ENCODE measurements around the gene NSD2.
A peak's percentile ranks its signal among the peaks of the same experiment; 100 is the strongest.
"Not testable (repeated sequence)": the region's sequence is repeated elsewhere in the genome, so short reads cannot be mapped to it uniquely, and the experiment has no call there.

Gene NSD2

DNA sequence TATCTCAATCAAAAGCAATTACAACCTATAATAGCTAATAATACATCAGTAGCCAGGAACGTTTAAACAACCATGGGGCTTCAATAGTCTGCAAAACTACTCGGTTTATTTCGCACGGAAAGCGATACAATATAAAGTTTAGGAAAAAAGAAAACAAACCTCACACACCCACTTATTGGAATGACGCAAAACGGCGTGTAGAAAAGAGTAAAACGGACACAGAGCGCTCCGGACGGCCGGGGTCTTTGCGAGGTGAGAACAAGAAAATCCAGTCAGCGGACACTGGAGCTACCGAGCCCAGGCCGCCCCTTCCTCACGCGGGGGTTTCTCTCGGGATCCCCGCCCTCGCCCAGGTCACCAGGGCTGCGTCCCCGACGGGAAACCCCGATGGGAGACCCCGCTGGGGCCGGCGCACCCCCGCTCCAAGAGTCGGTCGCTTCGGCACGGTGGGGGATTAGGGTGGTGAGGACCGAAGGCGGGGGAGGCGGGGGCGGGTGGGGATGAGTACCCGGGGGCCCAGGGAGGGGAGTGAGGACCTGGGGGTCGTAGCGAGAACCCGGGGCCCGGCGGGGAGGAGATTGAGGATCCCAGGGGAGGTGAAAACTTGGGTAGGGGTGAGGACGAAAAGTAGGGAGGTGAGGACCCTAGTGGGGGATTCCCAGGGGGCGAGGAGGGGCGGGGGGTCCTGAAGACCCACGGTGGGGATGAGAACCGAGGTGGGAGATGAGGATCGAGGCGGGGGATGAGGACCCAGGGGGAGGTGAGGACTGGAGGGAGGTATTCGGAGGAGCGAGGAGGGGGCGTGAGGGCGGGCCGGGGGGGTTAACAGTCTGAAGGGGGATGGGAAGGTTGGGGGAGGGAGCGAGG lies 136.8 kb downstream of the NSD2 start:
- DNase-seq: no peak

- no peak for DNase-seq
Observed at GRCh38 chr4:2008671-2008920, 137.4 kb downstream of the NSD2 start.

DNA sequence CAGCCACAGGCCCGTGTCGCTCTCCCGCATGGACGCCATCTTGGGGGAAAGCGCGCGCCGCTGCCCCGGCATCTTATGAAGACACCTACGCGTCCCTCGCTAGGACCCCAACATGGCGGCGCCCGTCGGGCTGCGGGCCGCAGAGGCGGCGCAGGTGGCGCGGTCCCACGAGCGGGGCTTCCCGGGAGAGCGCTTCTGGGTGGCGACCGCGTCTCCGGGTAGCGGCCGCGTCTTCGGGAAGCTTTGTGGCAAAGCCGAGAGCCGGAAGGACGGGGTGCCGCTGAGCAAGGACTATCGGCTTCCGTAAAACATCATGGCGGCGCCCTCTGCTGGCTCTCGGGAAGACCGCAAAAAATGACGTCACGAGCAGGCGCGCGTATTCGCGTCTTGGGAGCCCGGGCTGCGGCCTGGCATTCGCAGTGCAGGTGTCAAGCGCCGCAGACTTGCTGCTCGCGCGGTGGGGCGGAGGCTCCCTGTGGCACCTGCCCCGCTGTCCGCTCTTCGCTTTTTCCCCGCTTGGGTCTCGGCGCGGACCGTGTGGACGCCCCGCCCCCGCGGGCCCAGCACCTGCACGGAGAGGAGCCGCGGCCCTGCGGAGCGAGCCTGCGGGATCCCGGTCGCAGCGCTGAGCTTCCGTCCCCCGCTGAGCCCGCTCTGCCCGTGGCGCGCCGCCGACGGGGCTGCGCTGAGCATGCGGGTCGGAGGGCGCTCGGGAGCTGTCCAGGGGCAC lies 137.9 kb downstream of the NSD2 start, which contains the start of gene NELFA:
Gene NELFA (minus strand): TSS at position 54 of the 730 bp plus-strand sequence. CDS start 15 bp downstream, at position 39.
- peak; percentile 93 for DNase-seq

DNA sequence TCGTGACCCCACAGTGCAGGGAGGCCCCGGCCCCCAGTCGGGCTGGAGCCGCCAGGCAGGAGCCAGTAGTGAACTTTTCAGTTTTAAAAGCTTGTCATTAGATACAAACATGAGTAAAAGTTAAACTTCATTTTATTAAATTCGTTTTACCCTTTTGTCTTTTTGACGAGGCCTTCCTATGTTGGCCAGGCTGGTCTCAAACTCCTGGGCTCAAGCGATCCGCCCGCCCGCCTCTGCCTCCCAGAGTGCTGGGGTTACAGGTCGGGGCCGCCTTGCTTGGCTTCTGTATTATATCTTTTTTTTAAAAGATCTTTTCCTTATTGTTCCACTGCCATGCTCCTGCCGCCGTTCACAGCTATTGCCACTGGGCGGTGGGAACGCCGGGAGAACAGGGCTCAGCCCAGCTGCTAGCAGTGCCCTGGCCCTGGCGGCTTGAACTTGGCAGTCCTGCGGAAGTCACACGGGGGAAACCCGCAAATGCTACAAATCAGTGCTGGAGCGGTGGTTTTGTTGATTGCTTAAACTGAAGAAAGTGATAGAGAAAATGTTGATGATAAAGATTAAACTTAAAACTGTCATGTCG lies 138.5 kb downstream of the NSD2 start:
- DNase-seq: peak; percentile 60

DNA sequence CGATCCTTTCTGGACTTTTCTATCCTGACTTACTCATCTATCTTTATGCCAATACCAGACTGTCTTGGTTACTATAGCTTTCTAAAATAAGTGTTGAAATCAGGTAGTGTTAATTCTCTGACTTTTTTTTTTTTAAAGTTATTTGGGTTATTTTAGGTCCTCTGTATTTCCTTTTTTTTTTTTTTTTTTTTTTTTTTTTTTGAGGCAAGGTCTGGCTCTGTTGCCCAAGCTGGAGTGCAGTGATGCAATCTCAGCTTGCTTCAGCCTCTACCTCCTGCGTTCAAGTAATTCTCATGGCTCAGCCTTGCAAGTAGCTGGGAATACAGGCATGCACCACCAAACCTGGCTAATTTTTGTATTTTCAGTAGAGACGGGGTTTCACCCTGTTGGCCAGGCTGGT lies 140.4 kb downstream of the NSD2 start:
- DNase-seq: no peak

GRCh38 chr4:2015008-2015407 lies 143.8 kb downstream of the NSD2 start:
- DNase-seq: no peak

- not testable (repeated sequence) for DNase-seq
Observed at GRCh38 chr4:2021358-2022018, 150.3 kb downstream of the NSD2 start.

DNA sequence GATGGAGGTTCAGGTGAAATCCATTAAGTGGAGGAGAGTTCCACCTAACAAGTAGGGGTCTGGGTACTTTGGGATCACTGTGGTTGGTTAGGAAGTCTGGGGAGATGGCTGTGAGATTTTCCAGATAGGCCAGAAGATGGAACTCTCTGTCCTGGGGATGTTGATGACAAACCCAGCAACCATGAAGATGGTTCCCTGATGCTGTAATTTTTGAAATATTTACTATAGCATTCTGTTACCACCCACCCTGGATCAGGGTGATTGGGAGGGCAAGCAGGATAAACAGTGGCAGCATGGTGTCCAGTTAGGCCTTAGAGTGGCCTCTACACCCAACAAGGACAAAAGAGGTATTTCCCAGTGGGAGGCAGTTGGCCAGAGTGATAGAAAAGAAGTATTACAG lies 153.5 kb downstream of the NSD2 start:
- DNase-seq: no peak

- DNase-seq: no peak
Observed at GRCh38 chr4:2025817-2026216, 154.6 kb downstream of the NSD2 start.

- not testable (repeated sequence) for DNase-seq
Observed at GRCh38 chr4:2027120-2027519, 155.9 kb downstream of the NSD2 start.

DNA sequence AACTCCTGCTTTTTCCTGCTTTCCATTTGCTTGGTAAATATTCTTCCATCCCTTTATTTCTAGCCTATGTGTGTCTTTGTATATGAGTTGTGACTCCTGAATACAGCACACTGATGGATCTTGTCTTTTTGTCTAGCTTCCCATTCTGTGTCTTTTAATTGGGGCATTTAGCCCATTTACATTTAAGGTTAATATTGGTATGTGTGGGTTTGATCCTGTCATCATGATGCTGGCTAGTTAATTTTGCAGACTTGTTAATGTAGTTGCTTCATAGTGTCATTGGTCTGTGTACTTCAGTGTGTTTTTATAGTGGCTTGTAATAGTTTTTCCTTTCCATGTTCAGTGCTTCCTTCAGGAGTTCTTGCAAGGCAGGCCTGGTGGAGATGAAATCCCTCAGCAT lies 160.0 kb downstream of the NSD2 start:
- not testable (repeated sequence) for DNase-seq

All from activated CD4-positive, CD25-positive, alpha-beta regulatory T cell treated with anti-CD3 and anti-CD28 coated beads, Interleukin-2, amount 50 U/mL, for 72 hours (primary cell).